ENCODE results near the gene EPC1.

GRCh38 chr10:32360241-32360640, 13.3 kb upstream of the EPC1 start:
- TF ChIP-seq YY1 (IDR thresholded peaks at IDR 0.05; ENCODE audit: low read depth, low read length) (no peak), RAD21 (IDR thresholded peaks at IDR 0.05 in 1 of 2, conservative IDR thresholded peaks at IDR 0.05 in 1 of 2; ENCODE audit: low read depth in 2 of 2, low read length in 2 of 2) (no peak), TBP (IDR thresholded peaks at IDR 0.05; ENCODE audit: low read depth, low read length) (no peak), CTCF (IDR thresholded peaks at IDR 0.05; ENCODE audit: control extremely low read depth in 1 of 3, insufficient read depth in 1 of 3, low read depth in 1 of 3, low read length in 3 of 3) (no peak), HDAC6 (IDR thresholded peaks at IDR 0.05; ENCODE audit: low read depth, low read length) (no peak), SP2 (IDR thresholded peaks at IDR 0.05; ENCODE audit: low read length) (no peak), SIN3A (conservative IDR thresholded peaks at IDR 0.05 in 1 of 2, IDR thresholded peaks at IDR 0.05 in 1 of 2; ENCODE audit: low read depth in 1 of 2, low read length in 2 of 2) (no peak), POLR2AphosphoS5 (IDR thresholded peaks at IDR 0.05; ENCODE audit: low read depth, low read length) (no peak), ATF3 (IDR thresholded peaks at IDR 0.05; ENCODE audit: insufficient read depth, low read depth, low read length) (no peak)

Measured in H1 (cell line).